Fibroblast of lung (primary cell): ENCODE measurements around the gene ABCA5. TPM values are rescaled to one million over a fixed set of nuclear protein-coding genes. Genes with fewer than 3 reads are reported as not detected.
A peak's percentile ranks its signal among the peaks of the same experiment; 100 is the strongest.

Source experiments
- DNase-seq, 2 donors: peaks; one replicate each; pipeline versions ENCODE4 v3.0.0 to v3.0.0-alpha.2; 2010; ENCODE audit warnings: low read depth in 2 of 2
- H2AFZ ChIP-seq: 2 replicates; pipeline ENCODE4 v1.5.1; 2012; ENCODE audit warnings: low read length, control low read depth, inconsistent platforms
- H3K27ac ChIP-seq: 2 replicates; pipeline ENCODE4 v1.5.1; 2011; ENCODE audit warnings: low read length, control low read depth; ENCODE audit not compliant: insufficient read depth
- H3K27me3 ChIP-seq: 2 replicates; pipeline ENCODE4 v1.5.1; 2011; ENCODE audit warnings: mild to moderate bottlenecking, low read length; ENCODE audit not compliant: control insufficient read depth, insufficient read depth
- H3K36me3 ChIP-seq: 2 replicates; pipeline ENCODE4 v1.5.1; 2011; ENCODE audit warnings: low read length; ENCODE audit not compliant: control insufficient read depth, insufficient read depth
- H3K4me1 ChIP-seq: 2 replicates; pipeline ENCODE4 v1.5.1; 2011; ENCODE audit warnings: low read length; ENCODE audit not compliant: control insufficient read depth, insufficient read depth; ENCODE audit errors: extremely low read depth
- H3K4me2 ChIP-seq: 2 replicates; pipeline ENCODE4 v1.5.1; 2011; ENCODE audit warnings: low read length, control low read depth; ENCODE audit not compliant: insufficient read depth; ENCODE audit errors: extremely low read depth
- H3K4me3 ChIP-seq, 4 experiments: fragments of 200-600 bp in 1 of 4; sonication (generic) in 1 of 4; replicated peaks in 1 of 4; 2 replicates each; pipeline ENCODE4 v1.5.1; 2011 to 2016; ENCODE audit warnings: low read length in 4 of 4, low read depth in 3 of 4, mild to moderate bottlenecking in 3 of 4, control low read depth in 2 of 4, inconsistent platforms in 1 of 4, mixed read lengths in 1 of 4; ENCODE audit not compliant: insufficient read depth in 1 of 4; ENCODE audit errors: control extremely low read depth in 1 of 4
- H3K79me2 ChIP-seq: 2 replicates; pipeline ENCODE4 v1.5.1; 2012; ENCODE audit warnings: mild to moderate bottlenecking, low read length, inconsistent platforms; ENCODE audit not compliant: control insufficient read depth, insufficient read depth
- H3K9ac ChIP-seq: 2 replicates; pipeline ENCODE4 v1.5.1; 2011; ENCODE audit warnings: mild to moderate bottlenecking, low read length, control low read depth; ENCODE audit not compliant: insufficient read depth
- H3K9me3 ChIP-seq: 2 replicates; pipeline ENCODE4 v1.5.1; 2012; ENCODE audit warnings: low read depth, low read length; ENCODE audit not compliant: control insufficient read depth, insufficient read depth
- H4K20me1 ChIP-seq: 2 replicates; pipeline ENCODE4 v1.5.1; 2011; ENCODE audit warnings: low read length; ENCODE audit not compliant: control insufficient read depth, insufficient read depth; ENCODE audit errors: extremely low read depth
- EZH2 ChIP-seq: IDR thresholded peaks from 2 replicates; pipeline ENCODE4 v1.5.1; 2012; ENCODE audit warnings: low read length, control low read depth, mild to moderate bottlenecking; ENCODE audit errors: missing control alignments
- polyA plus RNA-seq, 2 donors: library from polyadenylated mRNA; depleted of rRNA in 1 of 2; stranded (reverse) in 1 of 2; unstranded in 1 of 2; fragments of >200 nt; gene quantifications; 2 replicates each; pipeline ENCODE4 v1.2.1, GENCODE V29; 2011 to 2012; ENCODE audit warnings: missing spikeins in 1 of 2
- total RNA-seq: library from RNA; depleted of rRNA; stranded (reverse); fragments of >200 nt; gene quantifications from 2 replicates; pipeline ENCODE4 v1.2.1, GENCODE V29; 2014
- TF ChIP-seq, protein P1 (sequence below), 2 donors: IDR thresholded peaks in 1 of 2; conservative IDR thresholded peaks in 1 of 2; 1 replicate in 1 of 2; 2 replicates in 1 of 2; pipeline ENCODE4 v1.5.1; 2011 to 2012; ENCODE audit warnings: low read length in 2 of 2, control low read depth in 1 of 2, inconsistent platforms in 1 of 2, low read depth in 1 of 2, mild to moderate bottlenecking in 1 of 2

The ABCA5 gene
- total and polyA plus RNA-seq, 2 donors (not counting 1 experiment from before 2014, with no cell fraction given) = 13.1 to 17.5 TPM

DNA sequence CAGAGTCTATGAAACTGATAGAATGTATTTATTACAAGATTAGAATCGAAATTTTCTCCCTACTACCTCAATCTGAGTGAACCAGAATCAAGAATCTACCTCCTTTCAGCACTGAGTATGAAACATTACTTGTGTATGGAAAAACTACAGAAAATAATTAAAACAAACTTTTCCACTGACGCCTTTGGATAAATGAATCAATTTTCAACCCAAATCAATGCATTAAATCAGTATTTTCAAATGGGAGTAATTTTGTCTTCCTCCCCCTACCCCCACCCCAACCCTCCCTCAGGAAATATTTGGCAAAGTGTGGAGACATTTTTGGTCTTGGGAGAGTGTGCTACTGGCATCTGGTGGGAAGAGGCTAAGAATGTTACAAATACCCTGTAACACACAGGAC, 90.5 kb downstream of the ABCA5 start:
- no peak for DNase-seq
- Histone ChIP-seq H3K36me3 (no peaks in the 10 kb centered on the region), H3K4me2 (no peak overlapping the region), H3K79me2 (no peaks in the 10 kb centered on the region), H3K4me1 (no peaks in the 10 kb centered on the region), H3K9ac (no peak overlapping the region), H2AFZ (no peak overlapping the region), H3K27ac (no peak overlapping the region), H4K20me1 (no peaks in the 10 kb centered on the region), H3K27me3 (no peaks in the 10 kb centered on the region), H3K9me3 (no peaks in the 10 kb centered on the region), H3K4me3 (no peak overlapping the region)
- TF ChIP-seq EZH2 = no peak
- TF ChIP-seq, protein P1, sequence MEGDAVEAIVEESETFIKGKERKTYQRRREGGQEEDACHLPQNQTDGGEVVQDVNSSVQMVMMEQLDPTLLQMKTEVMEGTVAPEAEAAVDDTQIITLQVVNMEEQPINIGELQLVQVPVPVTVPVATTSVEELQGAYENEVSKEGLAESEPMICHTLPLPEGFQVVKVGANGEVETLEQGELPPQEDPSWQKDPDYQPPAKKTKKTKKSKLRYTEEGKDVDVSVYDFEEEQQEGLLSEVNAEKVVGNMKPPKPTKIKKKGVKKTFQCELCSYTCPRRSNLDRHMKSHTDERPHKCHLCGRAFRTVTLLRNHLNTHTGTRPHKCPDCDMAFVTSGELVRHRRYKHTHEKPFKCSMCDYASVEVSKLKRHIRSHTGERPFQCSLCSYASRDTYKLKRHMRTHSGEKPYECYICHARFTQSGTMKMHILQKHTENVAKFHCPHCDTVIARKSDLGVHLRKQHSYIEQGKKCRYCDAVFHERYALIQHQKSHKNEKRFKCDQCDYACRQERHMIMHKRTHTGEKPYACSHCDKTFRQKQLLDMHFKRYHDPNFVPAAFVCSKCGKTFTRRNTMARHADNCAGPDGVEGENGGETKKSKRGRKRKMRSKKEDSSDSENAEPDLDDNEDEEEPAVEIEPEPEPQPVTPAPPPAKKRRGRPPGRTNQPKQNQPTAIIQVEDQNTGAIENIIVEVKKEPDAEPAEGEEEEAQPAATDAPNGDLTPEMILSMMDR (conservative IDR thresholded peaks at IDR 0.05 in 1 of 2, IDR thresholded peaks at IDR 0.05 in 1 of 2; ENCODE audit: low read depth in 1 of 2, low read length in 2 of 2) = no peak

DNA sequence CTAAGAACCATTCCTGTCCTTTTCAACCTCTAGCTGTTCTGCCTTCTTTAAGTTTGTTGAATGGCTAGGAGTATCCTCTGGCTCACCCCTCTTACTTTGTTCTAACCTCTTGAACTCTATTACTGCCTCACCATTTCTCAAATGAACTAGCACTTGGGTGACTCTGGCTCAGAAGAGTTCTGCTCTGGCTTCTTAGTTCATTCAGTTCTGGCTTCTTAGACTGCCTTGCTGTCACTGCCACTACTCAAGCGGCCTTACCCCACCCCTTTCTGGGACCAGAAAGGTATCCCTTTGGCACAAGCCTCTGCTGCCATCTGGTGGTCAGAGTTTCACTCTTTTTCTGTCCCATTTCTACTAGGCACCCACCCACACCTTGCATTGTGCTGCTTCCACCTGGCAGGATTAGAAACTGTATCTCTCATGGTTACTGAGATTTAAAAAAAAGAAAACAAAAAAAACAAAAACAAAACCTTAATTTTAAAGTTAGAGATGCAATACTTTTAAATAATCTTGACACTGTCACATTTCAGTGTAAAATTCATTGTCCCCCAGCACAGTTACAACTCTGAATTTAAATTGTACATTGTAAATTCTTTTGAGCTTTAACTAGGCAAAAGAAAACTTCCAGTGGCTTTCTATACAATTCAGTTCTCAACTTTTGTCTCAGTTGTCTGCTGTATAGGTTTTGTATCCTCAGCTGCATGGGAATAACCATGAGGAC, 91.4 kb downstream of the ABCA5 start:
- H3K9me3 ChIP-seq = no peaks in the 10 kb centered on the region
- TF ChIP-seq, protein P1 (conservative IDR thresholded peaks at IDR 0.05 in 1 of 2, IDR thresholded peaks at IDR 0.05 in 1 of 2; ENCODE audit: low read depth in 1 of 2, low read length in 2 of 2) = peak; percentile 73 to 79
- TF ChIP-seq EZH2 = no peak
- H3K79me2 ChIP-seq = no peaks in the 10 kb centered on the region
- H3K9ac ChIP-seq = no peak overlapping the region
- no peaks in the 10 kb centered on the region for H3K27me3 ChIP-seq
- H3K4me2 ChIP-seq = no peak overlapping the region
- H3K4me3 ChIP-seq = no peak overlapping the region
- peak; percentile 68 to 91 for DNase-seq
- no peak overlapping the region for H3K27ac ChIP-seq
- no peaks in the 10 kb centered on the region for H4K20me1 ChIP-seq
- peak overlapping the region; percentile 37 for H2AFZ ChIP-seq
- no peaks in the 10 kb centered on the region for H3K4me1 ChIP-seq
- H3K36me3 ChIP-seq = no peaks in the 10 kb centered on the region

DNA sequence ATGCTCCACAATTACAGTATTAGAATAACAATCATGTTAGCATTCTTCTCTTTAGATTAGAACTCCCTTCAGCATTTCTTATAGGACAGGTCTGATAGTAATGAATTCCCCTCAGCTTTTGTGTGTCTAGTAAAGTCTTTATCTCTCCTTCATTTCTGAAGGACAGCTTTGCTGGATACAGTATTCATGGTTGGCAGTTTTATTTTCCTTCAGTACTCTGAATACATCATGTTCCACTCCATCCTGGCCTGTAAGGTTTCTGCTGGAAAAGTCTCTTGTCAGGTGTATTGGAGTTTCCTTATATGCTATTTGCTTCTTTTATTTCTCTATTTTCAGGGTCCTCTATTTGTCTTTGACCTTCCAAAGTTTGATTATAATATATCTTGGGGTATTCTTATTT, 94.3 kb downstream of the ABCA5 start:
- Histone ChIP-seq H3K4me2 (no peak overlapping the region), H3K4me1 (no peaks in the 10 kb centered on the region), H3K79me2 (no peaks in the 10 kb centered on the region), H3K27me3 (no peaks in the 10 kb centered on the region), H3K9me3 (no peaks in the 10 kb centered on the region), H2AFZ (no peak overlapping the region), H4K20me1 (no peaks in the 10 kb centered on the region), H3K9ac (no peak overlapping the region), H3K27ac (no peak overlapping the region), H3K36me3 (no peaks in the 10 kb centered on the region), H3K4me3 (no peak overlapping the region)
- no peak for TF ChIP-seq EZH2
- TF ChIP-seq, protein P1 (conservative IDR thresholded peaks at IDR 0.05 in 1 of 2, IDR thresholded peaks at IDR 0.05 in 1 of 2; ENCODE audit: low read depth in 1 of 2, low read length in 2 of 2) = no peak
- no peak for DNase-seq
